HEK293 (cell line): ENCODE data around the gene ZNF687.

Source experiments
- CTCF ChIA-PET: fragments of 350-600 bp; formaldehyde crosslinking; extraction: SDS; loops from one replicate; lab custom pipeline; 2021; ENCODE audit warnings: antibody characterized with exemption; lab: Yijun Ruan, JAX
- POLR2A ChIA-PET: fragments of 300-600 bp; formaldehyde crosslinking; extraction: SDS; loops from one replicate; lab custom pipeline; 2020; ENCODE audit warnings: antibody characterized with exemption, inconsistent platforms; lab: Yijun Ruan, JAX
- H3K27ac ChIP-seq: fragments of 200-500 bp; sonication (Bioruptor generic); 2 replicates; pipeline ENCODE4 v1.5.1; 2014; ENCODE audit warnings: low read depth, low read length, control low read depth, inconsistent platforms; ENCODE audit errors: extremely low read depth
- H3K36me3 ChIP-seq, 2 experiments: fragments of 200-500 bp in 1 of 2; sonication (Bioruptor generic) in 1 of 2; 1 replicate in 1 of 2; 2 replicates in 1 of 2; pipeline ENCODE4 v1.5.1; 2014 to 2017; ENCODE audit warnings: inconsistent platforms in 2 of 2, low read length in 2 of 2; ENCODE audit not compliant: control insufficient read depth in 2 of 2, insufficient read depth in 1 of 2
- H3K4me1 ChIP-seq: fragments of 200-500 bp; sonication (Bioruptor generic); 2 replicates; pipeline ENCODE4 v1.5.1; 2014; ENCODE audit warnings: mild to moderate bottlenecking, low read length, inconsistent platforms; ENCODE audit not compliant: control insufficient read depth, insufficient read depth
- H3K4me3 ChIP-seq: 2 replicates; pipeline ENCODE4 v1.5.1; 2011; ENCODE audit warnings: low read depth, mild to moderate bottlenecking, control low read depth, low read length, moderate library complexity
- H3K9me3 ChIP-seq: fragments of 200-500 bp; sonication (Bioruptor generic); 2 replicates; pipeline ENCODE4 v1.5.1; 2014; ENCODE audit warnings: low read depth, low read length, inconsistent platforms; ENCODE audit not compliant: control insufficient read depth, insufficient read depth
- BCL11A ChIP-seq: fragments of 450-650 bp; formaldehyde crosslinking; IDR thresholded peaks from 2 replicates; pipeline ENCODE4 v1.5.1; 2016; ENCODE audit warnings: low read depth, missing biosample characterization, missing genetic modification characterization
- HOXA7 ChIP-seq: sonication (generic); formaldehyde crosslinking; IDR thresholded peaks from 2 replicates; pipeline ENCODE4 v1.8.1; 2022; ENCODE audit warnings: missing genetic modification reagents, borderline replicate concordance
- IKZF3 ChIP-seq: fragments of 450-650 bp; IDR thresholded peaks from 2 replicates; pipeline ENCODE4 v1.5.0; 2018; ENCODE audit warnings: missing biosample characterization, mild to moderate bottlenecking, missing genetic modification characterization, moderate library complexity
- INSM2 ChIP-seq: fragments of 450-650 bp; formaldehyde crosslinking; IDR thresholded peaks from 2 replicates; pipeline ENCODE4 v1.5.1; 2016; ENCODE audit warnings: missing biosample characterization, missing genetic modification characterization
- PRDM4 ChIP-seq: fragments of 450-650 bp; formaldehyde crosslinking; IDR thresholded peaks from 2 replicates; pipeline ENCODE4 v1.5.1; 2017; ENCODE audit warnings: missing biosample characterization, missing genetic modification characterization
- PRDM6 ChIP-seq: fragments of 450-650 bp; formaldehyde crosslinking; IDR thresholded peaks from 2 replicates; pipeline ENCODE4 v1.5.1; 2017; ENCODE audit warnings: missing biosample characterization, missing genetic modification characterization
- SALL2 ChIP-seq: fragments of 450-650 bp; formaldehyde crosslinking; IDR thresholded peaks from 2 replicates; pipeline ENCODE4 v1.5.0; 2017; ENCODE audit warnings: missing biosample characterization, mild to moderate bottlenecking, missing genetic modification characterization, borderline replicate concordance
- YY1 ChIP-seq: fragments of 450-650 bp; formaldehyde crosslinking; IDR thresholded peaks from 2 replicates; pipeline ENCODE4 v1.5.1; 2018; ENCODE audit warnings: missing biosample characterization, missing genetic modification characterization
- ZBTB17 ChIP-seq: fragments of 450-650 bp; formaldehyde crosslinking; IDR thresholded peaks from 2 replicates; pipeline ENCODE4 v1.5.1; 2016; ENCODE audit warnings: missing biosample characterization, missing genetic modification characterization
- ZBTB44 ChIP-seq: fragments of 450-650 bp; IDR thresholded peaks from 2 replicates; pipeline ENCODE4 v1.5.1; 2018; ENCODE audit warnings: missing biosample characterization, mild to moderate bottlenecking, missing genetic modification characterization
- ZNF112 ChIP-seq: fragments of 450-650 bp; formaldehyde crosslinking; IDR thresholded peaks from 2 replicates; pipeline ENCODE4 v1.5.0; 2017; ENCODE audit warnings: missing biosample characterization, missing genetic modification characterization
- ZNF416 ChIP-seq: fragments of 450-650 bp; formaldehyde crosslinking; IDR thresholded peaks from 2 replicates; pipeline ENCODE4 v1.5.1; 2016; ENCODE audit warnings: missing biosample characterization, missing genetic modification characterization
- ZNF560 ChIP-seq: fragments of 450-650 bp; formaldehyde crosslinking; IDR thresholded peaks from 2 replicates; pipeline ENCODE4 v1.5.1; 2017; ENCODE audit warnings: missing biosample characterization, missing genetic modification characterization, borderline replicate concordance

The ZNF687 gene

GRCh38 chr1:151254217-151255213 is 27.6 kb upstream of the ZNF687 start, which contains the start of gene PSMD4 (continued):
- TF ChIP-seq INSM2 (tag by site-specific recombination), result no peak
- no peak for TF ChIP-seq HOXA7 (CRISPR knock-in tag)
- no peak for TF ChIP-seq SALL2
- TF ChIP-seq YY1, result peak; percentile 43; the same call in 1 of the 2 replicates
- TF ChIP-seq ZNF560 (tag by site-specific recombination), result no peak

- CTCF ChIA-PET, result interaction anchor here (1.5 kb wide), 1 partner anchor 28 kb away, joined by 4 read pairs; no protein-coding TSS in a partner anchor
- Histone ChIP-seq H3K27ac (peak overlapping the region; percentile 42), H3K4me3 (peak overlapping the region; percentile 92), H3K36me3 (no peaks in the 10 kb centered on the region; a peak in 1 of 3 replicates), H3K9me3 (no peaks in the 10 kb centered on the region), H3K4me1 (peaks cover 2% of the 10 kb centered on the region; the same call in 1 of the 2 replicates)
- TF ChIP-seq BCL11A (tag by site-specific recombination) (no peak), ZBTB44 (tag by site-specific recombination) (no peak), PRDM4 (peak; percentile 29; the same call in 1 of the 2 replicates), ZBTB17 (peak; percentile 69), ZNF112 (tag by site-specific recombination) (no peak)
- POLR2A ChIA-PET, result interaction anchor here (0.9 to 2.3 kb wide), 9 partner anchors 8 to 156 kb away, joined by 3 to 14 read pairs (median 5); partner anchors contain the start of genes PIP5K1A and VPS72
Observed at GRCh38 chr1:151255381-151255780, 26.7 kb upstream of the ZNF687 start.

- H3K4me3 ChIP-seq, result no peak overlapping the region
- H3K4me1 ChIP-seq, result peaks cover 2% of the 10 kb centered on the region; the same call in 1 of the 2 replicates
- TF ChIP-seq ZNF416, result no peak
- TF ChIP-seq PRDM6, result peak; percentile 61; the same call in 1 of the 2 replicates
- TF ChIP-seq IKZF3 (tag by site-specific recombination), result 0 out of 2 replicates have a peak, but pooled peaks have one; percentile 36
- H3K36me3 ChIP-seq, result peaks cover 22 to 30% of the 10 kb centered on the region in 2 experiments; a peak in 2 of 3 replicates
- H3K9me3 ChIP-seq, result no peaks in the 10 kb centered on the region
- ChIA-PET POLR2A (interaction anchor here (1.2 to 1.4 kb wide), 2 partner anchors 22 to 70 kb away, joined by 3 to 4 read pairs; partner anchors contain the start of genes VPS72 and ZNF687), CTCF (no interaction called here)
- no peak overlapping the region for H3K27ac ChIP-seq
Observed at GRCh38 chr1:151259351-151259750, 22.7 kb upstream of the ZNF687 start.
